ENCODE results near the gene XXYLT1. TPM values are rescaled to one million over a fixed set of nuclear protein-coding genes. Genes with fewer than 3 reads are reported as not detected.

The XXYLT1 gene
- total and polyA plus RNA-seq, 9 of the 15 experiments (the other 6 are each of a cell fraction or from before 2014, with no cell fraction given) = 1.9 to 18.9 (median 15.0) TPM

DNA sequence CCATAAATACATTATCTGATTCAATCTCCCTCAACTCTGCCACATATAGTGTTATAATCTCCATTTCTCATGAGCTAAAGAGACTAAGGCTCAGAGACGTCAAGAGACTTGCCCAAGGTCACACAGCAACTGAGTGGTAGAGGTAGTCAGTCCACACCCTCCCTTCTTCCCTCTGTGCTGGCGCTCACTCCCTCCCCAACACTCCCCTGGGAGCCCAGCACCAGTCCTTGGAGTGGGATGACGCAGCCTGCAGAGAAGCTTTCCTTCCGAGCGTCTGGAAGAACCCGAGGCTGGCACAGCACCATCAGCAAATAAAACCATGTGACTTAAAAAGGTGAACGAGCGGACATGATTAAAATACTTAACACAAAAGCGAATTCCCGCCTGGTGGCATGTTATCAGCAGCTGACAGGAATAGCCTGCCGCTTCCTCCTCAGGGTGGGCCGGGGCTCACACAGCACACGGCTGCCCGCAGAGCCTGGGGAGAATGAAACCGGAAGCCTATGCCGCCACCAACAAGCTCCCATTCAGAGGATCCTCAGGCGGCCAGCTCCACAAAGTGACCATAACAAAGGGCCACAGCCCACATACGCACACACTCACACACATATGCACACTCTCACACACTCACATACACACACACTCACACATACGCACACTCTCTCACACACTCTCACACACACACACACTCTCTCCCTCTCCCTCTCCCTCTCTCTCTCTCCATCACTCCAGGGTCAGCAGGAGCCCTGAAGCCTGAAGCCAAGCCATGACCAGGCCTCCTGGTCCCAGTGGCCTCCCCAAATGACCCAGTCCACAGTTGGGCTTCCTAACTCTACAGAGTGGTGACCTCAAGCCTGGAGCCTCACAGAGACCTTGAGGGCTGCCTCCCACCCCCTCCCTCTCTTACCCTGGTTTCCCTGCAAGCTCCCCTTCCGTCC is 120.5 kb downstream of the XXYLT1 start (continued):
- TF ChIP-seq ZFPM2 (CRISPR knock-in tag; IDR thresholded peaks at IDR 0.05) (no peak), SIX5 (IDR thresholded peaks at IDR 0.05; ENCODE audit: borderline replicate concordance in 1 of 2, insufficient read depth in 1 of 2, low read depth in 1 of 2, low read length in 2 of 2) (no peak), BRD4 (IDR thresholded peaks at IDR 0.05) (no peak), ZBTB17 (CRISPR knock-in tag; IDR thresholded peaks at IDR 0.05) (peak; percentile 36; the same call in 1 of the 2 replicates), CCNT2 (IDR thresholded peaks at IDR 0.05; ENCODE audit: borderline replicate concordance, extremely low read depth, insufficient read length, low read depth, low read length) (no peak), ZNF717 (CRISPR knock-in tag; IDR thresholded peaks at IDR 0.05) (no peak), KDM2B (CRISPR knock-in tag; IDR thresholded peaks at IDR 0.05) (no peak), TBL1XR1 (IDR thresholded peaks at IDR 0.05; ENCODE audit: low read length in 2 of 2) (no peak), ZNF79 (CRISPR knock-in tag; IDR thresholded peaks at IDR 0.05; ENCODE audit: low read depth) (no peak), FOS (IDR thresholded peaks at IDR 0.05; ENCODE audit: extremely low read depth, insufficient read length) (no peak), NELFE (IDR thresholded peaks at IDR 0.05; ENCODE audit: insufficient read depth, insufficient read length) (no peak)
- TF ChIP-seq, protein P1, sequence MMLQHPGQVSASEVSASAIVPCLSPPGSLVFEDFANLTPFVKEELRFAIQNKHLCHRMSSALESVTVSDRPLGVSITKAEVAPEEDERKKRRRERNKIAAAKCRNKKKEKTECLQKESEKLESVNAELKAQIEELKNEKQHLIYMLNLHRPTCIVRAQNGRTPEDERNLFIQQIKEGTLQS (IDR thresholded peaks at IDR 0.05) = no peak
- TF ChIP-seq, protein P1 (CRISPR knock-in tag; conservative IDR thresholded peaks at IDR 0.05) = no peak
- TF ChIP-seq, protein P2, sequence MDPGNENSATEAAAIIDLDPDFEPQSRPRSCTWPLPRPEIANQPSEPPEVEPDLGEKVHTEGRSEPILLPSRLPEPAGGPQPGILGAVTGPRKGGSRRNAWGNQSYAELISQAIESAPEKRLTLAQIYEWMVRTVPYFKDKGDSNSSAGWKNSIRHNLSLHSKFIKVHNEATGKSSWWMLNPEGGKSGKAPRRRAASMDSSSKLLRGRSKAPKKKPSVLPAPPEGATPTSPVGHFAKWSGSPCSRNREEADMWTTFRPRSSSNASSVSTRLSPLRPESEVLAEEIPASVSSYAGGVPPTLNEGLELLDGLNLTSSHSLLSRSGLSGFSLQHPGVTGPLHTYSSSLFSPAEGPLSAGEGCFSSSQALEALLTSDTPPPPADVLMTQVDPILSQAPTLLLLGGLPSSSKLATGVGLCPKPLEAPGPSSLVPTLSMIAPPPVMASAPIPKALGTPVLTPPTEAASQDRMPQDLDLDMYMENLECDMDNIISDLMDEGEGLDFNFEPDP (CRISPR knock-in tag; IDR thresholded peaks at IDR 0.05) = no peak
- TF ChIP-seq, protein P3, sequence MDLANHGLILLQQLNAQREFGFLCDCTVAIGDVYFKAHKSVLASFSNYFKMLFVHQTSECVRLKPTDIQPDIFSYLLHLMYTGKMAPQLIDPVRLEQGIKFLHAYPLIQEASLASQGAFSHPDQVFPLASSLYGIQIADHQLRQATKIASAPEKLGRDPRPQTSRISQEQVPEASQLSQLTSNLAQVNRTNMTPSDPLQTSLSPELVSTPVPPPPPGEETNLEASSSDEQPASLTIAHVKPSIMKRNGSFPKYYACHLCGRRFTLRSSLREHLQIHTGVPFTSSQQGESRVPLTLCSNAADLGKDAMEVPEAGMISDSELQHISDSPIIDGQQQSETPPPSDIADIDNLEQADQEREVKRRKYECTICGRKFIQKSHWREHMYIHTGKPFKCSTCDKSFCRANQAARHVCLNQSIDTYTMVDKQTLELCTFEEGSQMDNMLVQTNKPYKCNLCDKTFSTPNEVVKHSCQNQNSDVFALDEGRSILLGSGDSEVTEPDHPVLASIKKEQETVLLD (IDR thresholded peaks at IDR 0.05) = peak; percentile 80
- TF ChIP-seq, protein P4, sequence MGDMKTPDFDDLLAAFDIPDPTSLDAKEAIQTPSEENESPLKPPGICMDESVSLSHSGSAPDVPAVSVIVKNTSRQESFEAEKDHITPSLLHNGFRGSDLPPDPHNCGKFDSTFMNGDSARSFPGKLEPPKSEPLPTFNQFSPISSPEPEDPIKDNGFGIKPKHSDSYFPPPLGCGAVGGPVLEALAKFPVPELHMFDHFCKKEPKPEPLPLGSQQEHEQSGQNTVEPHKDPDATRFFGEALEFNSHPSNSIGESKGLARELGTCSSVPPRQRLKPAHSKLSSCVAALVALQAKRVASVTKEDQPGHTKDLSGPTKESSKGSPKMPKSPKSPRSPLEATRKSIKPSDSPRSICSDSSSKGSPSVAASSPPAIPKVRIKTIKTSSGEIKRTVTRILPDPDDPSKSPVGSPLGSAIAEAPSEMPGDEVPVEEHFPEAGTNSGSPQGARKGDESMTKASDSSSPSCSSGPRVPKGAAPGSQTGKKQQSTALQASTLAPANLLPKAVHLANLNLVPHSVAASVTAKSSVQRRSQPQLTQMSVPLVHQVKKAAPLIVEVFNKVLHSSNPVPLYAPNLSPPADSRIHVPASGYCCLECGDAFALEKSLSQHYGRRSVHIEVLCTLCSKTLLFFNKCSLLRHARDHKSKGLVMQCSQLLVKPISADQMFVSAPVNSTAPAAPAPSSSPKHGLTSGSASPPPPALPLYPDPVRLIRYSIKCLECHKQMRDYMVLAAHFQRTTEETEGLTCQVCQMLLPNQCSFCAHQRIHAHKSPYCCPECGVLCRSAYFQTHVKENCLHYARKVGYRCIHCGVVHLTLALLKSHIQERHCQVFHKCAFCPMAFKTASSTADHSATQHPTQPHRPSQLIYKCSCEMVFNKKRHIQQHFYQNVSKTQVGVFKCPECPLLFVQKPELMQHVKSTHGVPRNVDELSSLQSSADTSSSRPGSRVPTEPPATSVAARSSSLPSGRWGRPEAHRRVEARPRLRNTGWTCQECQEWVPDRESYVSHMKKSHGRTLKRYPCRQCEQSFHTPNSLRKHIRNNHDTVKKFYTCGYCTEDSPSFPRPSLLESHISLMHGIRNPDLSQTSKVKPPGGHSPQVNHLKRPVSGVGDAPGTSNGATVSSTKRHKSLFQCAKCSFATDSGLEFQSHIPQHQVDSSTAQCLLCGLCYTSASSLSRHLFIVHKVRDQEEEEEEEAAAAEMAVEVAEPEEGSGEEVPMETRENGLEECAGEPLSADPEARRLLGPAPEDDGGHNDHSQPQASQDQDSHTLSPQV (IDR thresholded peaks at IDR 0.05) = peak; percentile 96

Measured in K562 (cell line).